ENCODE data around the gene SF3B3. TPM values are rescaled to one million over a fixed set of nuclear protein-coding genes. Genes with fewer than 3 reads are reported as not detected.
A peak's percentile ranks its signal among the peaks of the same experiment; 100 is the strongest.

The SF3B3 gene
- total RNA-seq, 2 donors from 2014 or later, result 94.6 to 123 TPM

- Histone ChIP-seq H3K4me1 (ENCODE audit: control insufficient read depth in 1 of 2, low read depth in 2 of 2) (peaks cover 33 to 41% of the 10 kb centered on the region in 2 donors), H3K27ac (peak overlapping the region in 1 of 2 donors; percentile 61), H3K27me3 (replicated peaks; ENCODE audit: insufficient read depth) (no peaks in the 10 kb centered on the region), H3K9me3 (no peaks in the 10 kb centered on the region), H3K36me3 (peaks cover 59% of the 10 kb centered on the region), H3K4me3 (no peak overlapping the region)
- DNase-seq (ENCODE audit: low spot score) (no peak), ATAC-seq (ENCODE audit: insufficient number of reproducible peaks, low FRiP score, low read depth) (no peak)
- no peak for TF ChIP-seq CTCF (IDR thresholded peaks at IDR 0.05)
These were observed 48.0 kb downstream of the SF3B3 start for GRCh38 chr16:70571623-70572022.

DNA sequence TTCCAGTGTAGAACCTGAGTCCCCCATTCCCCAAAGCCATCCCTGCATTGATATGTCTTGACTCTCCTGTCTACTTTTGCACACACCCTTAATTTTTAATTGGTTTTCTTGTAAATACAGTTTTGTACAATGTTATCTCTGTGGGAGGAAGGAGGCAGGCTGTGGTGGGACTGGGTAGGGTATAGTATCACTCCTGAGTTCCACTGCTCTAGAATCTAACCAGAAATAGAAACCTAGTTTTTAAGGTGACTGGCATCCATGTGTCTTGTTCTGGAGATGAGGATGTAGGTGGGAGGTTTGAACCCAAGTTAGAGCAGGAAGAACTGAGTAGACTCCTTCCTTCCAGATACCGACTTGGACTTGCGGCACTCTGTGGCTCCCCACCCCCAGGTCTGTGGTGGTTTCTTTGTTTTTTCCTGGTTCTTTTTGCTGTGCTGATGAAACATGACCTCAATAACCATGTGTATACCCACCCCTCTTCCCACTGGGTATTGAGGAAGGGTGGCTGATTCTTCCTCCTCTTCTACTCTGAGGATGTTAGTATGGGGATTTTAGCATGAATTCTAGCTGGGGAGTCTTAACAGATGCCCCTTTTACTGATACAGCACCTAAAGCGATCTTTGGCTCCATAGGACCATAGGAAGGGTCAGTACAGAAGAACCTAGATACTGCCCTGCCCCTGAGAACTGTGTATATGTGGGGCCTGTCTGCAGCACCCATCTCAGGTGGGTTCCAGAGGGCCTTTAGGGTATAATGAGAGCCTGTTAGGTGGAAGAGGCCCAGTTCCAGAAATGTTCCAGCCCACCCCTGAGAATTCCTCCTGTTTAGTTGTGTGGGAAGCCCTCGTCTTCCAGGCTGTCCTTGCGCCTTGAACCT lies 48.7 kb downstream of the SF3B3 start:
- Histone ChIP-seq H3K27ac (peak overlapping the region; percentile 61 to 77), H3K36me3 (peaks cover 52% of the 10 kb centered on the region), H3K4me1 (ENCODE audit: control insufficient read depth in 1 of 2, low read depth in 2 of 2) (peaks cover 39 to 47% of the 10 kb centered on the region in 2 donors), H3K4me3 (no peak overlapping the region), H3K27me3 (replicated peaks; ENCODE audit: insufficient read depth) (no peaks in the 10 kb centered on the region), H3K9me3 (no peaks in the 10 kb centered on the region)
- ATAC-seq (ENCODE audit: insufficient number of reproducible peaks, low FRiP score, low read depth) (no peak), DNase-seq (ENCODE audit: low spot score) (no peak)
- TF ChIP-seq CTCF (IDR thresholded peaks at IDR 0.05), result no peak

DNA sequence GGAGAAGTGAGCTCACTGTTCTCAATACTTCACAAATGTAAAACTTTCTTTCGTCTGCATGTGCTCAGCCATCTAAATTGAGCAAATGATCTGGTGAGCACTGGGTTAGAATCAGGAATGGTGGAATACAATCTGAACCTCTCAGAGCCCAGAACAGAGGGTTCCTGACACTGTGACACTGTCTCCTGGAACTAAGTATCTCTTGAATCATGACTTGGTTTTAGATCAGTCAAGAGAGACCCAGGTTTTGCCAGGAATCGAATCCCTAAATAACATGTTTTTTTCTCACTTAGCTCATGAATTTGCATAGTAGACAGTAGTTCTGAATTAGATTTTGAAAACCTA lies 49.3 kb downstream of the SF3B3 start:
- Histone ChIP-seq H3K27me3 (replicated peaks; ENCODE audit: insufficient read depth) (no peaks in the 10 kb centered on the region), H3K4me3 (no peak overlapping the region), H3K36me3 (peaks cover 46% of the 10 kb centered on the region), H3K27ac (peak overlapping the region; percentile 61 to 77), H3K4me1 (ENCODE audit: control insufficient read depth in 1 of 2, low read depth in 2 of 2) (peaks cover 42 to 53% of the 10 kb centered on the region in 2 donors), H3K9me3 (no peaks in the 10 kb centered on the region)
- TF ChIP-seq CTCF (IDR thresholded peaks at IDR 0.05), result no peak
- DNase-seq (ENCODE audit: low spot score) (no peak), ATAC-seq (ENCODE audit: insufficient number of reproducible peaks, low FRiP score, low read depth) (no peak)

GRCh38 chr16:70573451-70574121 lies 50.0 kb downstream of the SF3B3 start:
- peak overlapping the region; percentile 61 to 77 for H3K27ac ChIP-seq
- peaks cover 45 to 57% of the 10 kb centered on the region in 2 donors for H3K4me1 ChIP-seq (ENCODE audit: control insufficient read depth in 1 of 2, low read depth in 2 of 2)
- H3K4me3 ChIP-seq, result no peak overlapping the region
- DNase-seq (ENCODE audit: low spot score) (no peak), ATAC-seq (ENCODE audit: insufficient number of reproducible peaks, low FRiP score, low read depth) (peak; percentile 53)
- no peaks in the 10 kb centered on the region for H3K27me3 ChIP-seq (replicated peaks; ENCODE audit: insufficient read depth)
- no peak for TF ChIP-seq CTCF (IDR thresholded peaks at IDR 0.05)
- no peaks in the 10 kb centered on the region for H3K9me3 ChIP-seq
- peaks cover 40% of the 10 kb centered on the region for H3K36me3 ChIP-seq

DNA sequence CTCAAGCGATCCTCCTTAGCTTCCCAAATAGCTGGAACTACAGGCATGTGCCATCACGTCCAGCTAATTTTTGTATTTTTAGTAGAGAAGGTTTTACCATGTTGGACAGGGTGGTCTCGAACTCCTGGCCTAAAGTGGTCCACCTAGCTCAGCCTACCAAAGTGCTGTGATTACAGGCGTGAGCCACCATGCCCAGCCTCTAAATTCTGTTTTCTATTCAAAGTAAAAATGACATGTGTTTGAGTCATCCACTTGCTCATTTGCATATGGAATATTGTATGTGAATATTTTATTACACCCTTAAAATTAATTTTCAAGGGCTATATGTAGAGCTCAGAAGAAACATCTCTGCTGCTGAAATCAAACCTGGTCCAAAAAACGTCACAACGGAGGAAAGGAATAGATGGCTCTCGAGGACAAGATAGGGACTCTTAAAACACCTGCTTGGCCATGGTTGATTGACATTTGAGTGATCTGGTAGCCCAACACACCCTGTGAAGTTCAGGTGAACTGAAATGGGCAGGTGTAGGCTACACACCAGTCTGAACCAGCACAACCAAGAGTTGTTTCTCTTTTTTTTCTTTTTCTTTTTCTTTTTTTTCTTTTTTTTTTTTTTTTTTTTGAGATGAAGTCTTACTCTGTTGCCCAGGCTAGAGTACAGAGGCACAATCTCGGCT lies 51.1 kb downstream of the SF3B3 start:
- Histone ChIP-seq H3K9me3 (no peaks in the 10 kb centered on the region), H3K27ac (peak overlapping the region; percentile 61 to 77), H3K36me3 (peaks cover 28% of the 10 kb centered on the region), H3K4me3 (no peak overlapping the region), H3K27me3 (replicated peaks; ENCODE audit: insufficient read depth) (no peaks in the 10 kb centered on the region), H3K4me1 (ENCODE audit: control insufficient read depth in 1 of 2, low read depth in 2 of 2) (peaks cover 49 to 64% of the 10 kb centered on the region in 2 donors)
- no peak for TF ChIP-seq CTCF (IDR thresholded peaks at IDR 0.05)
- no peak for ATAC-seq (ENCODE audit: insufficient number of reproducible peaks, low FRiP score, low read depth)
- DNase-seq (ENCODE audit: low spot score), result no peak

Data from thoracic aorta (tissue), 2 donors.